NCI-H2227 treated with DMSO at 0.1 percent for 48 hours (cell line): ENCODE data around the gene ARL9.
A peak's percentile ranks its signal among the peaks of the same experiment; 100 is the strongest.

Source experiments
- DNase-seq: peaks from one replicate; lab custom pipeline; 2025; lab: John Stamatoyannopoulos, UW

Gene ARL9

GRCh38 chr4:56531823-56532222, 26.2 kb downstream of the ARL9 start:
- no peak for DNase-seq

GRCh38 chr4:56532239-56532638, 26.6 kb downstream of the ARL9 start:
- no peak for DNase-seq

- DNase-seq, result no peak
These were observed 30.3 kb downstream of the ARL9 start for GRCh38 chr4:56535915-56536314.

GRCh38 chr4:56537147-56537546, 31.6 kb downstream of the ARL9 start:
- no peak for DNase-seq

GRCh38 chr4:56540826-56541225, 35.2 kb downstream of the ARL9 start:
- DNase-seq, result no peak

GRCh38 chr4:56544573-56545131, 39.1 kb downstream of the ARL9 start:
- peak; percentile 76 for DNase-seq

- no peak for DNase-seq
These were observed 45.1 kb downstream of the ARL9 start for GRCh38 chr4:56550642-56551041.

GRCh38 chr4:56551516-56551915, 45.9 kb downstream of the ARL9 start:
- no peak for DNase-seq

GRCh38 chr4:56552273-56552672, 46.7 kb downstream of the ARL9 start:
- DNase-seq, result no peak

GRCh38 chr4:56570041-56570440, 64.5 kb downstream of the ARL9 start:
- no peak for DNase-seq
